GM12801 (cell line): ENCODE measurements around the gene GPATCH3.

Experiments
- TF ChIP-seq, protein P1 (sequence below): IDR thresholded peaks from one replicate; pipeline ENCODE4 v1.5.1; 2011; ENCODE audit warnings: control low read depth; ENCODE audit not compliant: insufficient read length; ENCODE audit errors: extremely low read depth

GPATCH3 gene

DNA sequence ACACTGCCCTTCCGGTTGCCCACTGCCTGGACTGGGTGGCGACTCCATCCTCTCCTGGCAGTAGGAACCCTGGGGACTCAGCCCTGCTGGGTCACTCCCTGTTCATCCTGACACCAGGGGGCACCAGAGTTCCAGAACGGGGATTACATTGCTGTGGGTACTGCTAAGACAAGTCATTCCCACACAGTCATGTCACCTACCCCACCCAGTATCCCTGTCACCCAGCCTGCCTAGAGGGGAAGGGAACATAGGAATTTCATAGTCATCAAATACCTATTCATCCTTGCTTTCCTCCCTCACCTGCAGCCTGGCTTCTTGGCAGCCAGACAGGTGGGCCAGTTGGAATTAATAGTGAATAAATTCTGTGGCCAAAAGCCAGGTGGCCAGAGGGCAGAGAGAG lies 47.1 kb downstream of the GPATCH3 start:
- TF ChIP-seq, protein P1, sequence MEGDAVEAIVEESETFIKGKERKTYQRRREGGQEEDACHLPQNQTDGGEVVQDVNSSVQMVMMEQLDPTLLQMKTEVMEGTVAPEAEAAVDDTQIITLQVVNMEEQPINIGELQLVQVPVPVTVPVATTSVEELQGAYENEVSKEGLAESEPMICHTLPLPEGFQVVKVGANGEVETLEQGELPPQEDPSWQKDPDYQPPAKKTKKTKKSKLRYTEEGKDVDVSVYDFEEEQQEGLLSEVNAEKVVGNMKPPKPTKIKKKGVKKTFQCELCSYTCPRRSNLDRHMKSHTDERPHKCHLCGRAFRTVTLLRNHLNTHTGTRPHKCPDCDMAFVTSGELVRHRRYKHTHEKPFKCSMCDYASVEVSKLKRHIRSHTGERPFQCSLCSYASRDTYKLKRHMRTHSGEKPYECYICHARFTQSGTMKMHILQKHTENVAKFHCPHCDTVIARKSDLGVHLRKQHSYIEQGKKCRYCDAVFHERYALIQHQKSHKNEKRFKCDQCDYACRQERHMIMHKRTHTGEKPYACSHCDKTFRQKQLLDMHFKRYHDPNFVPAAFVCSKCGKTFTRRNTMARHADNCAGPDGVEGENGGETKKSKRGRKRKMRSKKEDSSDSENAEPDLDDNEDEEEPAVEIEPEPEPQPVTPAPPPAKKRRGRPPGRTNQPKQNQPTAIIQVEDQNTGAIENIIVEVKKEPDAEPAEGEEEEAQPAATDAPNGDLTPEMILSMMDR: no peak

DNA sequence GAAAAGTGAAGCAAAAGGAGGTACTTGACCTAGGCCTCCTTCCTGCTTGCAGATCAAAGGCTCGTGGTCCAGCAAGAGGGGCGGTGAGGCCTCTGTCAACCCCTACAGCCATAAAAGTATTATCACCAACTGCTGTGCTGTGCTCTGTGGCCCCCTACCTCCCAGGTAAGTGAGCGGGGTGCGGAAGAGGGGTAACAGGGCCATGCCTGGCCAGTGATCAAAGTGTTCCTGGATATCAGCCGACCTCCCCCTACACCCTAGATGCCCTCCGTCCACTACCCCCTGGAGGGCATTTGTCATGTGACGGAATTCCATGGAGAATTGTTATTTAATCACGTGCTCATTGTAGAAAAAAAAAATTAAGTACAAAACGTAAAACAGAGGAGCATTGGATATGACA lies 47.6 kb downstream of the GPATCH3 start:
- TF ChIP-seq, protein P1: no peak

DNA sequence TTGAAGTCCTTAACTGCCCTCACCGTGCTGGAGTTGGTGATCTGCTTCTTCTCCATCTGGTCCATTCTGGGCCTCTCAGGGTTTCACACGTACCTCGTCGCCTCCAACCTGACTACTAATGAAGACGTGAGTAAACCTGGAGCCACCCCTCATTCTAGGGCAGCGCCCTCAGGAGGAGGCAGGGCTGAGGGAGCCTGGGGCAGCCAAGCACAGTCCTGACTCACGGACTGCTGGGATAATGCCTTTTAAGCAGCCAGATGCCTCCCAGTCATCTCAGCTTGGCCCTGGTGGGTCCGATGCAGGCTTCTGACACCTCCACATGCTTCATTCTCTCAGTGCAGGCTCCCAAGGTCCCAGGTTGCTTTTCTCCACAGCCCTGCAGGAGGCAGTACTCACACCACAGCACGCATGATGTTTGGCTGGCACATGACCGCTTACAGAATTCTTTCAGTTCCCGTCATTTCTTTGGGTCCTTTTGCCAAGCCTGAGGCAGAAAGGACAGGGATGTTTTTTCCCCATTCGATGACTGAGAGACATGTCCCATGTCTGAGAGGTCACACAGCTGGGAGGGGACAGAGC lies 49.1 kb downstream of the GPATCH3 start:
- TF ChIP-seq, protein P1: no peak

DNA sequence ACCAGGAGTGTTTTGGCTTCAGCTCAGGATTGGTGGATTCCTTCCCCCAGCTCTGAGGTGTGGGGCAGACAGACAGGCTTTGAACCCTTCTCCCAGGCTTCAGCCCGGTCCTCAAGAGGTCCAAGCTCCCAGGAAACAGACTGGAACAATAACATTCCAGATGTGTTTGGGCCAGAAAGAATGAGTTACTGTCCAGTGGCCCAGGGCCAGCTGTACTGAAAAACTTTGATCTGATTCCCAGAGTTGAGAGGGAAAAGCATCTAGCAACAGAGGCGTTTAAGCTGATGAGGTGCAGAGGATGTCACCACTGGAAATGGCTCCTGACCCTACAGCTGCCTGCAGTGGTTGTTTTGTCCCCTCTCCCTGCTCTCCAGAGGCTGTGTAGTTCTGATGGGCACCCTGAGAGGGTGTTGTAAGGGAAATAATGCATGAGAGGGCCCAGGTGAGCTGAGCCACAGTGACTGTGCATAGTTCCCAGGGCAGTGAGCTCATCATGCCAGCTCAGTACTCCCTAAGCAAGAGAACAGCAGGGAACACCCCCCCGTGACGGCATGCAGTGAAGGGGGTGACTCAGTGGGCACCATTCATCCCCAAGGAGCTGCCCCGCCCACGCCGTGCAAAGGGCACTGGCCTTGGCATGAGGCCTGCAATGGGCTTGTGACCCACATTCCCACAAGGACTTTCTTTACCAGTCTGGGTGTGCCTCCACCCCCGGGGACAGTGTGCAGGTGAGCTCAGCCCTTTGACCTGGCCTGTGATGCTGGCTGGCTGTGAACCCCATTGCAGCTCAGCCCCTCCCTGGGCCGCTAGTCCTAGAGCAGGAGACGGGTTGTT lies 51.1 kb downstream of the GPATCH3 start:
- TF ChIP-seq, protein P1: no peak

DNA sequence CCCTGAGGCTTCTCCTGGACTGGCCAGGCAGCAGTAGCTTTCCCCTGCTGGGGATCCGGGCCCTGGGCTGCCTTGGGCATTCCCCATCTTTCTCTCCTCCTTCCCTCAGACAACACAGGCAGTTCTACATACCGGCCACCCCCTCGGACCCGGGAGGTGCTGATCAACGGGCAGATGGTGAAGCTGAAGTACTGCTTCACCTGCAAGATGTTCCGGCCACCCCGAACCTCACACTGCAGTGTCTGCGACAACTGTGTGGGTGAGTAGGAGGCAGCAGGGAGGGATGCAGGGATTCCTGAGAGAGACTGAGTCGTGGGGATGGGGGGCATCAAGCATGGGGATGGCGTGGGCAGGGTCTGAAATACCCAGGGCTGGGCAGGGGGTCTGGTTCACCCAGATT lies 51.8 kb downstream of the GPATCH3 start:
- TF ChIP-seq, protein P1: no peak

DNA sequence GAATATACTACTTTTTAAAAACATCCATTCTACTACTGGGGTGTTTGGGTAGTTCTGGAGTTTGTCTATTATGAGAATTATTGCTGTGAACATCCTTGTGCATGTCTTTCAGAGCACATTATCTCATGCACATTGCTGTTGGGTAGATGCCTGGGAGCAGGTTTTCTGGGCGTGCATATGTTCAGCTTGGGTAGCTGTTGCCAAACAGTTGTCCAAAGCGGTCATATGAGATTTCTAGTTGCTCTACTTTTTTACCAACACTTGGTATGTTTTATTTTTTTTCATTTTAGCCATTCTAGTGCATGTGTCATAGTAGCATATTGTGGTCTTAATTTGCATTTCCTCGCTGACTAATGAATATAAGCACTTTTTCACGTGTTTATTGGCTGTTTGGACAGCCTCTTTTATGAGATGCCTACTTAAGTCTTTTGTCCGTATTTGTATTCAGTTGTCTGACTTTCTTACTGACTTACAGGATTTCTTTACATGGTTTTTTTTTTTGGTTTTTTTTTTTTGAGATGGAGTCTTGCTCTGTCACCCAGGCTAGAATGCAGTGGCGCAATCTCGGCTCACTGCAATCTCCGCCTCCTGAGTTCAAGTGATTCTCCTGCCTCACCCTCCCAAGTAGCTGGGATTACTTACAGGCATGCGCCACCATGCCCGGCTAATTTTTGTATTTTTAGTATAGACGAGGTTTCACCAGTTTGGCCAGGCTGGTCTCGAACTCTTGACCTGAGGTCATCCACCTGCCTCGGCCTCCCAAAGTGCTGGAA lies 55.7 kb downstream of the GPATCH3 start:
- TF ChIP-seq, protein P1: no peak
